HG03196 (cell line): ENCODE measurements around the gene FBXO22.
"Not testable (repeated sequence)": the region's sequence is repeated elsewhere in the genome, so short reads cannot be mapped to it uniquely, and the experiment has no call there.

Experiments used
- ATAC-seq: cut with Tn5 transposase; IDR thresholded peaks from one replicate; pipeline ENCODE4 v1.9.1; 2021; ENCODE audit not compliant: unreplicated experiment

Gene FBXO22

GRCh38 chr15:75903331-75904239 is at the start of gene FBXO22:
TSS of gene FBXO22 (plus strand) at chr15:75903878. CDS start at chr15:75903964, 86 bp downstream.
- ATAC-seq = peak; percentile 92

- ATAC-seq = no peak
Observed at GRCh38 chr15:75857886-75858285, 45.8 kb upstream of the FBXO22 start.

GRCh38 chr15:75861750-75862402 is 41.8 kb upstream of the FBXO22 start:
- ATAC-seq = no peak

- ATAC-seq = no peak
Observed at GRCh38 chr15:75862796-75863195, 40.9 kb upstream of the FBXO22 start.

- ATAC-seq = no peak
Observed at GRCh38 chr15:75864213-75865059, 39.2 kb upstream of the FBXO22 start.

GRCh38 chr15:75866045-75866444 is 37.6 kb upstream of the FBXO22 start:
- ATAC-seq = not testable (repeated sequence)

- ATAC-seq = no peak
Observed at GRCh38 chr15:75866916-75867315, 36.8 kb upstream of the FBXO22 start.

- no peak for ATAC-seq
Observed at GRCh38 chr15:75867449-75867848, 36.2 kb upstream of the FBXO22 start.

GRCh38 chr15:75868019-75868418 is 35.7 kb upstream of the FBXO22 start:
- no peak for ATAC-seq

GRCh38 chr15:75869446-75869845 is 34.2 kb upstream of the FBXO22 start:
- no peak for ATAC-seq

GRCh38 chr15:75871589-75871988 is 32.1 kb upstream of the FBXO22 start:
- not testable (repeated sequence) for ATAC-seq

GRCh38 chr15:75872403-75872990 is 31.2 kb upstream of the FBXO22 start:
- no peak for ATAC-seq

- ATAC-seq = no peak
Observed at GRCh38 chr15:75884041-75884440, 19.6 kb upstream of the FBXO22 start.

GRCh38 chr15:75887178-75887577 is 16.5 kb upstream of the FBXO22 start:
- no peak for ATAC-seq

- ATAC-seq = no peak
Observed at GRCh38 chr15:75891895-75892294, 11.8 kb upstream of the FBXO22 start.

- no peak for ATAC-seq
Observed at GRCh38 chr15:75895731-75896130, 7.9 kb upstream of the FBXO22 start.

- no peak for ATAC-seq
Observed at GRCh38 chr15:75900577-75900976, 3.1 kb upstream of the FBXO22 start.

- no peak for ATAC-seq
Observed at GRCh38 chr15:75902129-75902557, 1.5 kb upstream of the FBXO22 start.

GRCh38 chr15:75905231-75905630 is 1.6 kb downstream of the FBXO22 start:
- no peak for ATAC-seq

GRCh38 chr15:75910355-75910754 is 6.7 kb downstream of the FBXO22 start:
- not testable (repeated sequence) for ATAC-seq

- no peak for ATAC-seq
Observed at GRCh38 chr15:75916978-75917377, 13.3 kb downstream of the FBXO22 start.
